Measurements from ENCODE around the gene DGAT2.
"Not testable (repeated sequence)": the region's sequence is repeated elsewhere in the genome, so short reads cannot be mapped to it uniquely, and the experiment has no call there.

DGAT2 gene

GRCh38 chr11:75734491-75735180 is 33.9 kb upstream of the DGAT2 start:
- H3K27ac ChIP-seq (ENCODE audit: low read length): no peak overlapping the region
- H3K9ac ChIP-seq (ENCODE audit: low read depth, low read length): no peak overlapping the region
- no peaks in the 10 kb centered on the region for H3K4me1 ChIP-seq (ENCODE audit: insufficient read depth, low read length)
- H3K27me3 ChIP-seq (ENCODE audit: insufficient read depth, low read length): no peaks in the 10 kb centered on the region
- H3K4me3 ChIP-seq (ENCODE audit: low read length): no peak overlapping the region
- H3K9me3 ChIP-seq (ENCODE audit: insufficient read depth, low read depth, low read length): no peaks in the 10 kb centered on the region
- no peaks in the 10 kb centered on the region for H3K36me3 ChIP-seq (ENCODE audit: insufficient read depth, low read depth, low read length)

DNA sequence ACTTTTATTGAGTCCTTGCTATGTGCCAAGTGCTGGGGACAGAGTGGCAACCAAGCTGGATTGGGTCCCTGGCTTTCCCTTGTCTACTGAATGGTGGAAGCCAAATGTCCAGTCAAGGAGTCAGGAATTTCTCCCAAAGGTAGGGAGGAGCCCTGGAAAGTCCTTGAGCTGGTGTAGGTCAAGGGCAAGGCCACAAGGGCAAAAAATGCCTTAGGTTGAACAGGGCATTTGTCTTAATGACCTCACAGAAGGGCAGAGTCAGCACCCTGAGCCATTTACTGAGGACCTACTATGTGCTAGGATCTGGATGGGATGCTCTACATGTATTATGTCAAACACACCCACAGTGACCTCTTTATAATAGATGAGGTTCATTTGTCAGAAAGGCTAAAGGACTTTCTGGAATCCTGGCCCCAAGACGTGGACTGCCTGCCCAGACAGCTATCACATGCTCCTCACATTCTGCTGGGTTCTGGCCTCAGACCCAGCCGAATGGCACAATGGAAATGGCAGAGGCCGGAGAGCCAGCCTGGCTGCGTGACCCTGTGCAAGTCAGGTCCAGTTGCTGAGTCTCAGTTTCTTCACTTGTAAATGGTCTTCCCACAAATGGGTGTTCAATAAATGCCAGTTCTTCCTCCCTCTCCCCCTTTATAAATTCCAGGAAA is 33.3 kb upstream of the DGAT2 start:
- Histone ChIP-seq H3K36me3 (ENCODE audit: insufficient read depth, low read depth, low read length) (no peaks in the 10 kb centered on the region), H3K4me1 (ENCODE audit: insufficient read depth, low read length) (no peaks in the 10 kb centered on the region), H3K27me3 (ENCODE audit: insufficient read depth, low read length) (no peaks in the 10 kb centered on the region), H3K4me3 (ENCODE audit: low read length) (no peak overlapping the region), H3K9me3 (ENCODE audit: insufficient read depth, low read depth, low read length) (no peaks in the 10 kb centered on the region), H3K9ac (ENCODE audit: low read depth, low read length) (no peak overlapping the region), H3K27ac (ENCODE audit: low read length) (no peak overlapping the region)

DNA sequence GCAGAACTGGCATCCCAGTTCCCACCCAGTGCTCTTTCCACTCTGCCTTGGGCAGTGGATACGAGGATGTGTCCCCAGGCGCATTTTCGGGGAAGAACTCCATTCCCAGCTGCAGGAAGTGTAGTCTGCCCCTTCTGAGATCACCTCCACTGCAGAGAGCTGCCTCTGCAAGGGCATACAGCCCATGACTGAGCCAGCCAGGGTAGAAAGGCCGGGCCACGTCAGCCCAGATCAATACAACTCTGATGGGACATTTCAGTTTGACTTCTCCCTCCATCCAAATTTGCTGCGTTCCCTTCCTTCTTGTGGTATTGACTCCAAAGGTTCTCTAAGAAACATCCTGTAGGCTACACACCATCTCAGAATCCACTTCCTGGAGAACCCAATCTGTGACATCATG is 31.3 kb upstream of the DGAT2 start:
- H3K9me3 ChIP-seq (ENCODE audit: insufficient read depth, low read depth, low read length): no peaks in the 10 kb centered on the region
- no peaks in the 10 kb centered on the region for H3K4me1 ChIP-seq (ENCODE audit: insufficient read depth, low read length)
- no peak overlapping the region for H3K4me3 ChIP-seq (ENCODE audit: low read length)
- no peaks in the 10 kb centered on the region for H3K36me3 ChIP-seq (ENCODE audit: insufficient read depth, low read depth, low read length)
- H3K27ac ChIP-seq (ENCODE audit: low read length): no peak overlapping the region
- no peaks in the 10 kb centered on the region; the same call in 1 of the 2 replicates for H3K27me3 ChIP-seq (ENCODE audit: insufficient read depth, low read length)
- H3K9ac ChIP-seq (ENCODE audit: low read depth, low read length): no peak overlapping the region

DNA sequence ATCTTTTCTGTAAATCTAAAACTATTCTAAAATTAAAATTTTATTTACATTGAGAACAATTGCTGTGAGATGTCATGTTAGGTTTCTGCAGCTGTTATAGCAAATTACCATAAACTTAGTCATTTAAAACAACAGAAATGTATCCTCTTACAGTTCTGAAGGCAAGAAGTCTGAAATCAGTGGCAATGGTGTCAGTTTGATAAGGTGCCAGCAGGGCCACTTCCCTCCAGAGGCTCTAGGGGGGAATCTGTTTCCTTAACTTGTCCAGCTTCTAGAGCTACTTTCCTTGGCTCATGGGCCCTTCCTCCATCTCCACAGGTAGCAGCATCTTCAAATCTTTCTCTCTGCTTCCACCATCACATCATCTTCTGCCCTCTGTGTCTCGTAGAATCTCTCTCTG is 27.9 kb upstream of the DGAT2 start:
- no peaks in the 10 kb centered on the region for H3K36me3 ChIP-seq (ENCODE audit: insufficient read depth, low read depth, low read length)
- H3K9me3 ChIP-seq (ENCODE audit: insufficient read depth, low read depth, low read length): no peaks in the 10 kb centered on the region
- H3K4me3 ChIP-seq (ENCODE audit: low read length): no peak overlapping the region
- no peak overlapping the region for H3K27ac ChIP-seq (ENCODE audit: low read length)
- peaks cover 13% of the 10 kb centered on the region; the same call in 1 of the 2 replicates for H3K27me3 ChIP-seq (ENCODE audit: insufficient read depth, low read length)
- H3K9ac ChIP-seq (ENCODE audit: low read depth, low read length): no peak overlapping the region
- H3K4me1 ChIP-seq (ENCODE audit: insufficient read depth, low read length): no peaks in the 10 kb centered on the region

DNA sequence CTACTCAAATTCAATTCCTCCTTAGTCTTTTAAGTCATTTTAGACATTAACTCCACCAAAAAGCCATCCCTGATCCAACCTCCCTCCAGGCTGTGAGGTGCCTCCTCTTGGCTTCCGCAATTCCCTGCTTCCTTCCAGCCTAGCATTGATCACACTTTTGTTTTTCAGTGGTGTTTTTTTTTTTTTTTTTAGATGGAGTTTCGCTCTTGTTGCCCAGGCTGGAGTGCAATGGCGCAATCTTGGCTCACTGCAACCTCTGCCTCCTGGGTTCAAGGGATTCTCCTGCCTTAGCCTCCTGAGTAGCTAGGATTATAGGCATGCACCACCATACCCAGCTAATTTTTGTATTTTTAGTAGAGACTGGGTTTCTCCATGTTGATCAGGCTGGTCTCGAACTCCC is 25.4 kb upstream of the DGAT2 start:
- not testable (repeated sequence) for H3K9ac ChIP-seq (ENCODE audit: low read depth, low read length); H3K4me3 ChIP-seq (ENCODE audit: low read length); H3K4me1 ChIP-seq (ENCODE audit: insufficient read depth, low read length); H3K27ac ChIP-seq (ENCODE audit: low read length); H3K9me3 ChIP-seq (ENCODE audit: insufficient read depth, low read depth, low read length); H3K36me3 ChIP-seq (ENCODE audit: insufficient read depth, low read depth, low read length)
- peaks cover 13% of the 10 kb centered on the region; the same call in 1 of the 2 replicates for H3K27me3 ChIP-seq (ENCODE audit: insufficient read depth, low read length)

- Histone ChIP-seq H3K36me3 (ENCODE audit: insufficient read depth, low read depth, low read length) (no peaks in the 10 kb centered on the region), H3K27ac (ENCODE audit: low read length) (no peak overlapping the region), H3K27me3 (ENCODE audit: insufficient read depth, low read length) (peaks cover 13% of the 10 kb centered on the region; the same call in 1 of the 2 replicates), H3K4me1 (ENCODE audit: insufficient read depth, low read length) (no peaks in the 10 kb centered on the region), H3K4me3 (ENCODE audit: low read length) (no peak overlapping the region), H3K9me3 (ENCODE audit: insufficient read depth, low read depth, low read length) (peaks cover 7% of the 10 kb centered on the region), H3K9ac (ENCODE audit: low read depth, low read length) (no peak overlapping the region)
Observed at GRCh38 chr11:75743711-75744563, 24.6 kb upstream of the DGAT2 start.

DNA sequence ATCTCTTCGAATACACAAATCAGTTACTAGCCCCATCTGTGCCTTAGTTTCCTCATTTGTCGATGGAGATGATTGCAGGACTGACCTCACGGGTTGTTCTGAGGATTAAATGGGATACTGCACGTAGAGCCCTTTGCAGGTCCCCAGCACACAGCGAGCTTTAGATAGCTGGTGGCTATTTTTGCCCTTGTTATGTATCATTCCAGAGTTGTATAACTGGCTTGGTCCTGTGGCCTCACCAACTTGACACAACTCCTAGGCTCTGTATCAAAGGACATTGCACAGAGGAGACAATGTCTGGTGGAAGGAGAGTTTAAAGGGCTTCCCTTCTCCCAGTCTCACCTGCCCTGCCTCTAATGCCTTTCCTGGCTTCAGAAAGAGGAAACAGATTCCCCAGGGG is 22.8 kb upstream of the DGAT2 start:
- no peaks in the 10 kb centered on the region for H3K4me1 ChIP-seq (ENCODE audit: insufficient read depth, low read length)
- peaks cover 7% of the 10 kb centered on the region for H3K9me3 ChIP-seq (ENCODE audit: insufficient read depth, low read depth, low read length)
- H3K9ac ChIP-seq (ENCODE audit: low read depth, low read length): no peak overlapping the region
- H3K36me3 ChIP-seq (ENCODE audit: insufficient read depth, low read depth, low read length): no peaks in the 10 kb centered on the region
- no peak overlapping the region for H3K4me3 ChIP-seq (ENCODE audit: low read length)
- H3K27me3 ChIP-seq (ENCODE audit: insufficient read depth, low read length): peaks cover 13% of the 10 kb centered on the region; the same call in 1 of the 2 replicates
- H3K27ac ChIP-seq (ENCODE audit: low read length): no peak overlapping the region

GRCh38 chr11:75748729-75749273 is 19.8 kb upstream of the DGAT2 start:
- 0 out of 2 replicates have a peak, but pooled peaks cover 13% of the 10 kb centered on the region for H3K27me3 ChIP-seq (ENCODE audit: insufficient read depth, low read length)
- not testable (repeated sequence) for H3K9ac ChIP-seq (ENCODE audit: low read depth, low read length); H3K4me3 ChIP-seq (ENCODE audit: low read length); H3K36me3 ChIP-seq (ENCODE audit: insufficient read depth, low read depth, low read length); H3K4me1 ChIP-seq (ENCODE audit: insufficient read depth, low read length); H3K27ac ChIP-seq (ENCODE audit: low read length); H3K9me3 ChIP-seq (ENCODE audit: insufficient read depth, low read depth, low read length)

DNA sequence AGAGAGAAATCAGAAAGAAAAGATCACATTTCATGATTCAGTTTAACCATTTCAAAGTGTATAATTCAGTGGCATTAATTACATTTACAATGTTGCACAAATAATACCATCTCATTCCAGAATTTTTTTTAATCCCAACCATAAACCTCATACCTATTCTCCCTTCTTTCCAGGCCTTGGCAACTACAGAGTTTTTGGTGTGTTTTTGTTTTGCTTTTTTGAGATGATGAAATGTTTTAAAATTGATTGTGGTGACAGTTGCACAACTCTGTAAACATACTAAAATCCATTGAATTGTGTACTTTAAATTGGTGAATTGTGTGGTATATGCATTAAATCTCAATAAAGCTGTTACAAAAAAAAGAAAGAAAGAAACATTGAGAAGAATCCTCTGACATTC is 13.6 kb upstream of the DGAT2 start:
- not testable (repeated sequence) for H3K9me3 ChIP-seq (ENCODE audit: insufficient read depth, low read depth, low read length); H3K27ac ChIP-seq (ENCODE audit: low read length); H3K4me1 ChIP-seq (ENCODE audit: insufficient read depth, low read length)

GRCh38 chr11:75757651-75758050 is 10.9 kb upstream of the DGAT2 start:
- Histone ChIP-seq H3K4me1 (ENCODE audit: insufficient read depth, low read length) (no peaks in the 10 kb centered on the region), H3K27me3 (ENCODE audit: insufficient read depth, low read length) (no peaks in the 10 kb centered on the region), H3K36me3 (ENCODE audit: insufficient read depth, low read depth, low read length) (no peaks in the 10 kb centered on the region), H3K4me3 (ENCODE audit: low read length) (no peak overlapping the region), H3K27ac (ENCODE audit: low read length) (no peak overlapping the region), H3K9me3 (ENCODE audit: insufficient read depth, low read depth, low read length) (no peaks in the 10 kb centered on the region), H3K9ac (ENCODE audit: low read depth, low read length) (no peak overlapping the region)

More for the DNA sequence above, 13.6 kb upstream of the DGAT2 start:
- H3K27me3 ChIP-seq (ENCODE audit: insufficient read depth, low read length); H3K9ac ChIP-seq (ENCODE audit: low read depth, low read length); H3K36me3 ChIP-seq (ENCODE audit: insufficient read depth, low read depth, low read length); H3K4me3 ChIP-seq (ENCODE audit: low read length): not testable (repeated sequence)

DNA sequence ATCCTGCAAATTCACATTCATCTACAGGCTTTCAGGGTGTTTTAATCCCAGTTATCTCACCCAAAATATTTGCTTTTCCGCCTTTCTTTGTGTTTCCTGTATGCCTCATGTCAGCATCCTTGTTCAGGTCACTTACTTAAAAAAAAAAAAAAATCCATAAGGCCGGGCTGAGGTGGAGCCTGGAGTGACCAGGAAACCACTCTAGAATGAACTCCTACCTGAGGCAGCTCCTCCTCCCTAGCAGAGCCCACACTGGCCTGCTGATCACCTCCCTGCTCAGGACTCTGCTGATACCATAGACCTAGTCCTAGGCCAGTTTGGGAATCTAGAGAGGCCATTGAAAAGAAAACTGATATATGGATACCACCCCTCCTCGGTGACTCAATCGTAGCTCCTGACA is 8.7 kb upstream of the DGAT2 start:
- Histone ChIP-seq H3K9me3 (ENCODE audit: insufficient read depth, low read depth, low read length) (no peaks in the 10 kb centered on the region), H3K27ac (ENCODE audit: low read length) (no peak overlapping the region), H3K4me1 (ENCODE audit: insufficient read depth, low read length) (no peaks in the 10 kb centered on the region), H3K36me3 (ENCODE audit: insufficient read depth, low read depth, low read length) (no peaks in the 10 kb centered on the region), H3K4me3 (ENCODE audit: low read length) (no peak overlapping the region), H3K9ac (ENCODE audit: low read depth, low read length) (no peak overlapping the region), H3K27me3 (ENCODE audit: insufficient read depth, low read length) (peaks cover 8% of the 10 kb centered on the region; the same call in 1 of the 2 replicates)
